ENCODE results near the gene RHCE. TPM values are rescaled to one million over a fixed set of nuclear protein-coding genes. Genes with fewer than 3 reads are reported as not detected.
"Not testable (repeated sequence)": the region's sequence is repeated elsewhere in the genome, so short reads cannot be mapped to it uniquely, and the experiment has no call there.

RHCE gene
- polyA plus RNA-seq (ENCODE audit: insufficient read length): 2.6 TPM

DNA sequence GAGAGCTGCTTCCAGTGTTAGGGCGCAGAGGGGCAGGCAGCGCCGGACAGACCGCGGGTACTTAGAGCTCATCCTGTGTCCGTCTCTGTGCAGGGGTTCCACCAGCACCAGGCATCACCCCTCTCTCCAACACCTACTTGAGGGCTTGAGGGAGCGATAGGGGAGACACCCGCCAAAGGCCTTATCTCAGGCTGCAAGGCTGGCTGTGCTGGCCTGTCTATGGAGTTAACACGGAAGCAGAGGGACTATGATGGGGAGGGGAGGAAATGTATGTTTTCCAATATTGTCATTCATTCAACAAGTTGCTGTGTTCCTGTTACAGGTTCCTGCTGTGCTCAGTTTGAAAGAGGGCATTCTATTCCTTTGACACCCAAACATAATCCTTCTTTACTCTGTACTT, at the start of gene RHCE:
RHCE (minus strand) TSS at position 111 of the 400 bp plus-strand sequence; CDS start at position 72, 39 bp downstream.
- DNase-seq: not testable (repeated sequence)

DNA sequence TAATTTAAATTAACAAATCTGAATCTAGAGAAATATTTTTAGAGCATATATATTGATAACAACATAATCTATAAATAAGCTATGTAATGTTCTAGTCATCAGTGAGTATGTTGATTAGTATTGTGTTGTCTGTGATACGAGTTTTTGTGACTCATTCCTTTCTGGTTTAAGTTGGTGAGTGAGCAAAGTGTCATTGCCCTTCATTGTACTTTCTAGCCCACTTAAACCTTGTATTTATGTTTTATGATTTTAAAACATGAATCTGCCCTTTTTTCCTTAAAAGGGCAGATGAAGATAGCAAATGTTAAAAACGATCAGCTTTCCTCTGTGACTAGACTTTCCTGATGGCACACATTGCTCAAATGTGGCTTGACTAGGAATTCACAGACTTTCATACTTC, 48.6 kb upstream of the RHCE start:
- DNase-seq: no peak

DNA sequence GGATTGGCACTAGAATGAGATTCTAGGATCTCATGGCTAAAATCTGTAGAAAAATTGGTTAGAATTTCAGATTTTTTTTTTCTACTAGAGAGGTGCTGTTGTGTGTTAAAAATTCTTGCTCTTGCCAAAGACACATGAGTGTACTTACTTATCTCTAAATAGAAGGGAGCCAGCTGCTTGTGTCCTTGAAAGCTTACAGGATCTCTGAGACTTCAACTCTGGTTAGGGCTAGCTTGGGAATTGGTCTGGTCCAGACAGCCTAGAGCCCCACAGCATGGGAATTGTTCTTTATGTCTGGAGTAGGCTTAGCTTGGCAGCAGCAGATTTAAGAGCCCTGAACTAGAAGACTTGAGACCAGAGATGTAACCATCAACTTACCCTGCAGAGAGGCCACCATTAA, 47.4 kb upstream of the RHCE start:
- DNase-seq: no peak

DNA sequence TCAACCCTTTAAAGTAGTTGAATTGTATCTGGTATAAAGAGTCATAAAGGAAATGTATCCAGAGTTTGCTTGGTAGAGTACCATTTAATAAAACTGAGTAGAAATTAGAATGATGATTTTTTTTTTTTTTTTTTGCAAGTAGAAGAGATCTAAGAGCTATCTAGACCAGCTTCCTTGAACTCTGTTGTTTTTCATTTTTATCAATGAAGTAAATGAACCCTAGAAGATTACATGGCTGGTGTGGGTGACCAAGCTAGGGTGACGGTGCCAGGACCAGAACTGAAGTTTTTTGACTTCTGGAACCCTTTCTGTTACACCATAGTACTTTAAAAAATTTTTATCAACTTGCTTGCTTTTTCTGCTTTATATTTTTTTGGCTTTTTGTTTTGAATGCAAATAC, 47.0 kb upstream of the RHCE start:
- DNase-seq: no peak

DNA sequence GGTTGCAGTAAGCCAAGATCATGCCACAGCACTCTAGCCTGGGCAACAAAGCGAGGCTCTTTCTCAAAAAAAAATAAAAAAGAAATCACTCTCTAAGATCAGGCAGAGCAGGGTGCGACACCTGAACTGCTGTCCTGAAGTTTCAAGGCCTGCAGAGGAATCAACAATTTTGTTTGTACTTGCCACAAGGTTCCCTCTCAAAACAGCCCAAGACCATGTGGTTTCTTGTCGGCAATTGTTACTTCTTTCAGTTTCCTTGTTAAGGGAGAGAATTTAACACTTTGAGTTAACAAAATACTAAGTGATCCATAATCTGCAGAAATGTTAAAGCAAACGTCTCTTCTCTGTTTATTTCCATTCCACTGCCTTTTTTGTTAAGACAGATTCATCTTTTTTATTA, 46.6 kb upstream of the RHCE start:
- DNase-seq: no peak

DNA sequence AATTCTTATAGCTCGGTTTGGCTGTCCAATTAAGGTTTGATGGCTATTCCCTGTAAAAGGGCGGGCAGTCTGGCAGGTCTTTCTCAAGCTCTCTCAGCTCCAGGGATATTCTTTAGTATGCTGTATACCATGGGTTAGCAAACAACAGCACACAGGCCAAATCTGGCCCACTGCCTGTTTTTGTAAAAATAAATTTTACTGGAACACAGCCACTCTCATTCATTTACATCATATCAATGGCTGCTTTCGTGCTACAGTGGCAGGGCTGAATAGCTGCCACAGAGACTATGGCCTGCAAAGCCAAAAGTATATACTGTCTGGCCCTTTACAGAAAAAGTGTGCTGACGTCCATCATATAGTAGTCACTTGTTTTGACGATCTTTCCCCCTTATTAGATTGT, 42.1 kb upstream of the RHCE start:
- DNase-seq: no peak

DNA sequence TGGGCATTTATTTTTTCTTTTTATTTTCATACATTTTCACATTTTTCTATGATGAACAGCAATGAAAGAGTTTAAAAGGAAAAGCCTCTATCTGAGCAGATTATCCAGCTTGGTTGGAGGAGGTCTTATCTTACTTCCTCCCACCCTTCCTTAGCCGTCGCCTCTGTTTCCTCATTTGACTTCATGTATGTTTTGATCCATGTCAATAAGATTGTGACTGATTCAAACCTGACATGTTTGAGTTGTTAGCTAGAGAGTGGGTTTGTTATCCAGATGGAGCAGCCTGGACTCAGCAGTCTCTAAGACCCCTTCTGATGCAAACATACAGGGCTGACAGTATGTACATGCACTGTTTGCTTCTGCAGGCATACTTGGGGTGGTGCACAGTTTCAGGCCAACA, 41.2 kb upstream of the RHCE start:
- DNase-seq: no peak

DNA sequence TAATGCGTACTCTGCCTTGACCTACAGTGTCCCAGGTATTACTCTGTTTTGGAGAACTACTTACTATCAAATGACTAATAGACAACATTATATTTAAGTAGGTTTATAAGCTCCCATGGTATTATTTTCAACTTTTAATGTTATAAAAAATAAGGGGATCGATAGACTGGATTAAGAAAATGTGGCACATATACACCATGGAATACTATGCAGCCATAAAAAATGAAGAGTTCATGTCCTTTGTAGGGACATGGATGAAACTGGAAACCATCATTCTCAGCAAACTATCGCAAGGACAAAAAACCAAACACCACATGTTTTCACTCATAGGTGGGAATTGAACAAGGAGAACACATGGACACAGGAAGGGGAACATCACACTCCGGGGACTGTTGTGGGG, 40.2 kb upstream of the RHCE start:
- DNase-seq: not testable (repeated sequence)

DNA sequence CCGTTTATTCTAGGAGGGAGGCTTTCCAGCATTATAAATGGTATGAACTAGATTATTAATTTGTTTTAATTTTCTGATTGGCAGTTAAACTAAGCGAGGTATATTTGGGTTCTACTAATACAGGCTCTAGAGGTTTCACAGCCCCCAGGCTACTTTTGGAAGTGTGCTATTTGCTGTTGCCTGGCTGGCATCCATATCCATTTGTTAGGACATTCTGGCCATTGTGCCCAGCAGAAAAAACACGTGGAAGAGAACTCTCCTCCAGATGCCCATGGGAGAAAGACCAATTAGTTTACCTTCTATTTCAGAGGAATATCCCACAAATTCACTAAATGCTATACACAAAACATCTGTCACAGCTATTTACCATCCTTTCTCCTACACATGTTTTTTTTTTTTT, 39.4 kb upstream of the RHCE start:
- DNase-seq: no peak

DNA sequence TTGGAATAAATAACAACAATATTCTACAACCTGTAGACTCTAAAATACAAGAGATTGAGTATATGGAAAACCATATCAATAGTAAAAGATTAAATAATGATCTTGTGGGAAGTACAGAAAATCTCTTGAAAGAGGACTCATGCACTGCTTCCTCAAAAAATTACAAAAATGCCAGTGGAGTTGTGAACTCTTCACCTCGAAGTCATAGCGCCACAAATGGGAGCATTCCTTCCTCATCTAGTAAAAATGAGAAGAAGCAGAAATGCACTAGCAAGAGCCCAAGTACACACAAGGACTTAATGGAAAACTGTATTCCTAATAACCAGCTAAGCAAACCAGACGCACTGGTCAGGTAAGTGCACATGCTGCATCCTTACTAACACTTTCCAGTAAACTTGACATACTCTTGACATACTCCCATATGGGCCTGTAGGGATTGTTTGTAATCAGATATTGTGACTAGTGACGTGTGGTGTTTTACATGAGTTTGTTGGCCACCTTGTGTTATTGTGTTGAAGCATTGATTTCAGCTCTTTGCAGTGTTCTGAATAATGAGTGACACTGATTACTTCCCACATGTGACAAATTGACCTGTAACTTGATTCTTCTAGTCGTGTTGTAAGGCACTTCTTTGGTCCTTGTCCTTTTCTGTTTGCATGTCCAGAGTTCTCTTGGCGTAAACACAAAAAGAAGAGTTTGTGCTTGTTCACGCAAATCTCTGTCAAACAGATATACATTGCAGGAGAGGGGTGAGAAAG, 38.1 kb upstream of the RHCE start:
- DNase-seq: no peak

DNA sequence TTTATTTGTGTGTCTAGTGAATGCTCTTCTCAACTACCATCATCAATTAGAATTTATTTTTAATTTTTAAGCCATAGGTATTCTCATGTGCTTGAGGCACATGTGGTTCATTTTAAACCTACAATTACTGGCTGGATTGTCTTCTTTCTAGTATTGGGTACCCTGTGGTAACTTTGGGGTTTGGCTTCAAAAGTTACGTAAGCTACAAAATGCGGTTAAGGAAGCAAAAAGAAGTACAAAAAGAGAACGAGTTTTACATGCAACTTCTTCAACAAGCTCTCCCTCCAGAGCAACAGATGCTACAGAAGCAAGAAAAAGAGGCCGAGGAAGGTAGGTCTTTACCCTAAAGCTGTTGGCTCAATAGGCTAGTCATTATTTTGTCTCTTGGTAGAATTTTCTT, 35.9 kb upstream of the RHCE start:
- no peak for DNase-seq

DNA sequence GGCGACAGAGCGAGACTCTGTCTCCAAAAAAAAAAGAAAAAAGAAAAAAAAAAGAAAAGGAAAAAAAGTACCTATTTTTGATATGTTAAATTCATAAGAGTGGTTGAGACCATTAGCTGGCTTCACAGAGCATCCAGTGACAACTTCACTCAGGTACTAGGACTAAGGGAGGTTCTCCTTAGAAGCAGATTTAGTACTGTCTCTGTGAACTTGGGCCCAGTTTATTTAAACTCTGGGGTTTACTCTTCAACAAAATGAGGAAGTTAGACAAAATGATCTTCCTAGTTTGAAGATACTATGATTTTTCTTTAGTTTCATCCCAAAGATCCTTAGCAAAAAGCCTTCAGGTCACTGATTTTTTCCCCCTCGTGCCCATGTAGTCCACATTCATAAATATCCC, 31.3 kb upstream of the RHCE start:
- no peak for DNase-seq

DNA sequence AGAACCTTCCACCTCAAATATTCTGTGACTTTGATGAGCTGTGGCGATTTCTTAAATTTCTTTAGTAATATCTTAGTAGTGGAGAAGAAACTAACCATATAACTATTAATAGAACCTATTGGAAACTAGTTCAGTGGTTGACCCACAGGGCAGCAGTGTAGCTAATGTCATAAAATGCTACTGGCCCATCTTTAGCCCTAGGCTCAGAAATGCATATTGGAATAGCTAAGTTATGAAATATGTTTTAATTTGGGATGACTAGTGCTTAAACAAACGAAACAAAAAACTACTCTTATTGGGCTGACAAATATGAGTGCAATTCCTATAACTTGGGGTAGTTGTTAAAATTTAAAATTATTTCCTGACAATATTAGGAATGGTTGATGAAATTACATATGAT, 30.3 kb upstream of the RHCE start:
- DNase-seq: no peak

DNA sequence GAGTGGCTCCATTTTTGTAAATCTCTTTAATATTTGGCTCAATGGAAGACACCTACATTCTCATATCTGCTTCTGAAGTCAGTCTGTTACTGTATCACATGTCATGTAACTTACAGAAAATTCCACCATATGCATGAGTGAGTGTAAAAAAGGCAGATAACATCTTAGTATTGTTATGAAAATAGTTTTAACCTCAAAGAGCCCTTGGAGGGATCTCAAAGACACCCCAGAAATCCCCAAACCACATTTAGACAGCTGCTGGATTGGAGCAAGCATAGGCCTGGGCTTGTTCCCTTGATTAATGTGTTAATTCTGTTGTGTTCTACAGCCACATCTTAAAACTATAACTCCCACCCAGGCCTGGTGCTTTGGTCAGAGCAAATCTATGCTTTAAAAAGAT, 26.9 kb upstream of the RHCE start:
- DNase-seq: no peak

DNA sequence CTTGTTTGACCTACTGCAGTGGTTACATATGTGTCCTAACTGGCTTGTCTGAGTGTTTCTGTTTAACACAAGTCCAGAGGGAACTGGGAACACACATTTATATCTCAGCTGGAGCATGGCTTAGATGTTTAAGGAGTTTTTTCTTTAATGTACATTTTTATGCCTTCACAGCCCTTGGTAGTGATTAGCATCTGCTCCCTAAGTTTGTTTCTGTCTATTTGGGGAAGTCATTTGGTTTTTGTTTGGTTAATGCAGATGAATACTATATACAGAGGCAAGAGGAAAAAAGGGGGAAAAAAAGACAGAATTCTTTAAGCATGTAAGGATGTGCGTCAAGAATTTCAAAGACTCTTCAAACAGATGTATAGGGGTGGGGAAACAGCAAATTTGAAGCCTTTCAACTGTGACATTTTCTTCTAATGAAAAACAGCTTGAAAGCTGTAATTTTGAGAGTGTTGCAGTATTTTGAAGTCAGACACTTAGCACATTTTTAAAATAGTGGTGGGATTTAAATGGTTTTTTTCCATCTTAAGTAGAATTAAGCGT, 25.4 kb upstream of the RHCE start:
- DNase-seq: no peak

DNA sequence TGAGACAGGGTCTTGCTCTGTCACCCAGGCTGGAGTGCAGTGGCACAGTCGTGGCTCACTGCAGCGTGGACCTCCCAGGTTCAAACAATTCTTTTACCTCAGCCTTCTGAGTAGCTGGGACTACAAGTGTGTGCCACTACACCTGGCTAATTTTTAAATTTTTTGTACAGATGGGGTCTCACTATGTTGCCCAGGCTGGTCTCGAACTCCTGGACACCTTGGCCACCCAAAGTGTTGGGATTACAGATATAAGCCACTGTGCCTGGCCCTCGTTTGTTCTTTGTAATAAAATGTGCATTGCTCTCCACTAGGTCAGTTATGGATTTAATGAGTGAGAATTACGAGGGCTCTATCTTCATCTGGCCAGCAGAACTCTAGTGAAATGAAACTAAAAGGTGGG, 24.0 kb upstream of the RHCE start:
- not testable (repeated sequence) for DNase-seq

DNA sequence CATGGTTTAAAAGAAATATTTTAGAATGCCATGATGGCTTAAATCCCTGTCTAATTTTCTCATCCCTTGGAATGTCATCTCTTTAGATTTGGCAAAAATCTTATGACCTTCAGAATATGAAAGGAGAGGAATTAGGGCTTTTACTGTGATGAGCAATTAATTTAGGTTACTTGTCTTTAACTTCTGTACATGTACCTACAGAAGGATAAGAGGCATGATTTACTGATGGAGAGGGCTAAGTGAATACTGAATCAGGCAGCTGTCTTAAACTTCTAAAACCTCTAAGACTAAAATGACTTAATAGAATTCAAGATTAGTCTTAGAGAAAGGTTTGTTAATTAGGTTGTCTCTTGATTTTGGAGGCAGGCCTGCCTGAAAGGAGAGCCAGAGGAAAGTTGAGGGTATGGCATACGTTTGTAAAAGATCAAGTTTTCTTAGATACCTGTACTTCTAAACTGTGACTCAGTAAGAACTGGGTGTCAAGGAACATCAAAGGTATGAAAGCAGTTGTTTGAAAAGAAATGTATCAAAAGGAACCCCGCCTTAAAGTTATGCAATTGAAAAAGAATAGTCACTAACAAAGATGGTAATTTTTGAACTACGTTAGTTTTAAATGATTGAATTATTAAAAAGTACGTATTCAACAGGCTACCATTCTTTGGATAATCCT, 22.5 kb upstream of the RHCE start:
- DNase-seq: no peak

DNA sequence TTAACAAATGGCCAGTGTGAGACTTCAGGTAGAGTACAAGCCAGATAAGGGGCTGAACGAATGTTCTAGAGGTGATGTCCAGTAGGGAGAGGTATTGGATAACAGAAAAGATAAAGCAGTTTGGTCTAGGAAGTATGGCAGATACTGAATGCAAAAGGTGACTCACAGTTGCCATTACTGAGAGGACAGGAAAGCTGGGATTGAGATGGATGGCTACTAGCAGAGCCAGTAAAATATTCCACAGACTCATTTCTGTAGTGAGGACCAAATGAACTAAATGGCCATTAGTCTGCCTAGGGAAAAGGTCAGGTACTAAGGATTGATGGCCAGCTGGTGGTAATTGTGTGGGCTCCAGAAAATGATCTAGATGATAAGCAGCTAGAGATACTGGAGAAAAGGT, 21.6 kb upstream of the RHCE start:
- no peak for DNase-seq

DNA sequence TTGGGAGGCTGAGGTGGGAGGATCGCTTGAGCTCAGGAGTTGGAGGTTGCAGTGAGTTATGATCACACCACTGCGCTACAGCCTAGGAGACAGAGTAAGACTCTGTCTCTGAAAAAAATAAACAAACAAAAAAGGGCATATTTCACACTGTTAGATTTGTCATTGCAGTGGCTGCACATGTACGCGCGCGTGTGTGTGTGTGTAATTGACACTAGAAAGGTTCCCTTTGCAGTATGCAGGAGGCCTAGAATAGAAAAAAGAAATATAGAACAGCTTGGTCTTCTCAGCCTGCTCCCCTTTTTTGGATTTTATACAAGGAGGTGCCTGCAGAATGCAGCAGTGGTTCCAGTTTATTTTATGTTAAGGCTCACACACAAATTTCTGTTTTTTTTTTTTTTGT, 18.7 kb upstream of the RHCE start:
- DNase-seq: no peak

DNA sequence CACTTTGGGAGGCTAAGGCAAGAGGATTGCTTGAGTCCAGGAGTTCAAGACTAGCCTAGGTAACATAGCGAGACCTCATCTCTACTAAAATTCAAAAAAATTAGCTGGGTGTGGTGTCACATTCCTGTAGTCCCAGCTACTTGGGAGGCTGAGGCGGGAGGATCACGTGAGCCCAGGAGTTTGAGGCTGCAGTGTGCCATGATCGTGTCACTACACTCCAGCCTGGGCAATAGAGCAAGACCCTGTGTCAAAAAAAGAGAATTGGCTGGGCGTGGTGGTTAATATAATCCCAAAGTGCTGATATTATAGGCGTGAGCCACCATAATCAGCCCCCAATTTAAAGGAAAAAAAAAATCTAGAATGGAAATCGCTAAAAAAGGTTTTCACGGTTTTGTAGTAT, 17.0 kb upstream of the RHCE start:
- DNase-seq: no peak

DNA sequence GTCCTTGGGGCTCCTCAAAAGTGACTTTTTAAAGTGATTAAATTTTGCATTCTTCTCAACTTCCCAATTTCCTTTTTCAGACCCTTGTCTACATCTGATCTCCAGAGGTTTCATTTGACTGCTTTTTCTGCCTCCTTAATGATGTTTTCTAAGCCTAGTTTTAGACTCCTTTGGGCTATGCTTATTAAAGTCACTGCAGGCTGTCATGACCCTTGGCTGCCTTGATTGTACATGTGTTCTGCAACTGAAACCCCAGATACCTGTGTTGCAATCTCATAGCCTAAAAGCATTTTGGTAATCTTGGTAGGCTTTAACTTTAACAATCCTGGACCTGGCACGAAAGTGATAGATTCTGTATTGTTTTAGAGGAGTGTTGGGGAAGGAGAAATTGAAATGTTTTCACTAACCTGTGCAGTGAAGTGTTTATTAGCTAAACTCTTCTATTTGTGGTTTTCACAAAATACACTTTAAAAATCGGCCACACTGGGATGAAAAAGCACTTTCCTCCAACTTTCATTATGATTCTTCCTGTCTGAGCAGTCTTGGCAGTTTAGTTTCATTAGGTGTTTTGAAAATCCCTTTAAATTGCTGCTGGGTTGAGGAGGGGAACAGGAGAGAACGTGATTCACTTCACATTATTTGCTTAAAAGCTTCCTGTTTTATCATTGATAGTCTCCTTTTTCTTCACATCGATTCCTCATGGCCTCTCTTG, 14.9 kb upstream of the RHCE start:
- DNase-seq: no peak

DNA sequence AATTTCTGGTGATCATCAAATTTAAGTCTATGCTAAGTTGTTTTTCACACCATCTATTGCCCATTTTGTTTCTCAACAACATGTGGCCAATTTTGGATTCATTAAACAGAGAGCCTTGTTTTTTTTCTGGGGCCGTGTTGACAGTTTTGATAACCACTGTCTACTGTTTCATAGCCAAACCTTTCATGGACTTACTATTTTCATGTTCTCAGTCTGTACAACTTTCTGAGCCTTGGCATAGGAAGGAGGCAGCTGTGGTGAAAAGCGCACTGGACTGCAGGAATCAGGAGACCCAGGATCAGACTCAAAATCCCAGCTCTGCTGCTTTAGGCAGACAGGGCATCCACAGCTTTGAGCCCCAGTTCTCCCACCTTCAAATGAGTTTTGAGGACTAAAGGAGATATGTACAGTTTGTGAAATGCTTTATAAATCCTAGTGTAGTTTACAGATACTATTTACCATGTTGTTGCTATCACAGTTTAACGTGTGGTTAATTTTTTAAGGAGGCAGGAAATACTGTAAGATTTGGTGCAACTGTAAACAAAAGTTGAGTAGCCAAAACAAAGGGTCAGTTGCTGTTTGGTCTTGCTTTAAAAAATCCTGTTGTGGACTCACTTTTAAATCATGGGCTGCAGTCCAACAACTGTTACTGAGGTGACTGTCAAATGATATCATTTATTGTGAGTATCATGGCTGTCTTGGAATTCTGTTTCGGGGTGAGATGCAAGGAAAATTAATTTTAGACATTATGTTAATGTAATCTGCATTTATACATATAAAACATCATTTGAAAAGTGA, 13.0 kb upstream of the RHCE start:
- no peak for DNase-seq
